DOHH2 (cell line): ENCODE results near the gene WWC1.

ENCODE experiments used
- H3F3A ChIP-seq: fragments of 200-600 bp; sonication (generic), shearing (Covaris generic); 2 replicates; pipeline ENCODE4 v1.6.0; 2016; ENCODE audit warnings: antibody characterized with exemption, mild to moderate bottlenecking; ENCODE audit not compliant: control insufficient read depth, insufficient read depth
- H3K27ac ChIP-seq: fragments of 200-600 bp; sonication (generic); 2 replicates; pipeline ENCODE4 v1.5.1; 2014; ENCODE audit warnings: low read depth, mild to moderate bottlenecking, low read length, moderate library complexity
- H3K27me3 ChIP-seq: fragments of 200-600 bp; sonication (generic); 2 replicates; pipeline ENCODE4 v1.6.1; 2014; ENCODE audit warnings: mild to moderate bottlenecking, low read length, mixed read lengths; ENCODE audit not compliant: control insufficient read depth
- H3K36me3 ChIP-seq: fragments of 200-600 bp; sonication (generic); 2 replicates; pipeline ENCODE4 v1.6.1; 2014; ENCODE audit warnings: mild to moderate bottlenecking, low read length, moderate library complexity, mixed read lengths; ENCODE audit not compliant: control insufficient read depth
- H3K4me1 ChIP-seq: fragments of 200-600 bp; sonication (generic); 2 replicates; pipeline ENCODE4 v1.6.1; 2014; ENCODE audit warnings: mild to moderate bottlenecking, low read length, mixed read lengths; ENCODE audit not compliant: control insufficient read depth
- H3K4me2 ChIP-seq: fragments of 200-600 bp; sonication (generic); 2 replicates; pipeline ENCODE4 v1.6.0; 2014; ENCODE audit warnings: mild to moderate bottlenecking, low read length, moderate library complexity
- H3K4me3 ChIP-seq: fragments of 200-600 bp; sonication (generic); 2 replicates; pipeline ENCODE4 v1.5.1; 2014; ENCODE audit warnings: mild to moderate bottlenecking, low read length, mixed read lengths
- H3K79me2 ChIP-seq: fragments of 200-600 bp; sonication (generic); 2 replicates; pipeline ENCODE4 v1.6.1; 2014; ENCODE audit warnings: mild to moderate bottlenecking, low read length, mixed read lengths; ENCODE audit not compliant: control insufficient read depth
- H3K9me2 ChIP-seq: fragments of 200-600 bp; sonication (generic); replicated peaks from 2 replicates; pipeline ENCODE4 v1.6.1; 2014; ENCODE audit warnings: mild to moderate bottlenecking, low read length, mixed read lengths; ENCODE audit not compliant: control insufficient read depth
- H3K9me3 ChIP-seq: fragments of 200-600 bp; sonication (generic); 2 replicates; pipeline ENCODE4 v1.6.1; 2014; ENCODE audit warnings: antibody characterized with exemption, low read length, mixed read lengths; ENCODE audit not compliant: control insufficient read depth, insufficient read depth
- H4K20me1 ChIP-seq: fragments of 200-600 bp; sonication (generic); 2 replicates; pipeline ENCODE4 v1.6.0; 2014; ENCODE audit warnings: low read depth, mild to moderate bottlenecking, antibody characterized with exemption, low read length, moderate library complexity; ENCODE audit not compliant: control insufficient read depth, insufficient read depth
- CTCF ChIP-seq: fragments of 200-600 bp; sonication (generic); IDR thresholded peaks from one replicate; pipeline ENCODE4 v1.5.1; 2014; ENCODE audit warnings: antibody characterized with exemption, mild to moderate bottlenecking, low read depth, low read length; ENCODE audit not compliant: poor library complexity, severe bottlenecking
- EZH2phosphoT487 ChIP-seq: fragments of 200-600 bp; sonication (generic); IDR thresholded peaks from 2 replicates; pipeline ENCODE4 v1.6.1; 2017; ENCODE audit warnings: borderline replicate concordance, mild to moderate bottlenecking, antibody characterized with exemption, low read length, moderate library complexity, mixed read lengths

The WWC1 gene

GRCh38 chr5:168489059-168489458, 197.6 kb downstream of the WWC1 start:
- no peak overlapping the region for H3K4me2 ChIP-seq

GRCh38 chr5:168494057-168494555, 202.7 kb downstream of the WWC1 start:
- Histone ChIP-seq H3K9me2 (no peaks in the 10 kb centered on the region), H3K4me1 (no peaks in the 10 kb centered on the region), H3K27ac (no peak overlapping the region), H3K27me3 (no peaks in the 10 kb centered on the region), H3K4me2 (no peak overlapping the region), H3F3A (no peaks in the 10 kb centered on the region), H3K79me2 (peaks cover 4% of the 10 kb centered on the region), H4K20me1 (no peaks in the 10 kb centered on the region), H3K36me3 (peaks cover 82% of the 10 kb centered on the region), H3K4me3 (no peak overlapping the region), H3K9me3 (no peaks in the 10 kb centered on the region)
- TF ChIP-seq CTCF: no peak
- no peak for TF ChIP-seq EZH2phosphoT487

More at GRCh38 chr5:168489059-168489458, 197.6 kb downstream of the WWC1 start:
- Histone ChIP-seq H3K27me3 (no peaks in the 10 kb centered on the region), H3K36me3 (peaks cover 69% of the 10 kb centered on the region), H4K20me1 (no peaks in the 10 kb centered on the region), H3F3A (no peaks in the 10 kb centered on the region), H3K27ac (no peak overlapping the region), H3K9me2 (no peaks in the 10 kb centered on the region), H3K4me3 (no peak overlapping the region), H3K9me3 (no peaks in the 10 kb centered on the region), H3K79me2 (peaks cover 28% of the 10 kb centered on the region), H3K4me1 (peaks cover 14% of the 10 kb centered on the region)
- TF ChIP-seq EZH2phosphoT487 (no peak), CTCF (no peak)

- no peaks in the 10 kb centered on the region for H4K20me1 ChIP-seq
- TF ChIP-seq EZH2phosphoT487: no peak
- TF ChIP-seq CTCF: no peak
- no peaks in the 10 kb centered on the region for H3K9me2 ChIP-seq
- no peaks in the 10 kb centered on the region for H3K9me3 ChIP-seq
- H3K36me3 ChIP-seq: peaks cover 60% of the 10 kb centered on the region
- no peaks in the 10 kb centered on the region for H3K4me1 ChIP-seq
- no peaks in the 10 kb centered on the region for H3K79me2 ChIP-seq
- no peak overlapping the region for H3K4me3 ChIP-seq
- H3K4me2 ChIP-seq: no peak overlapping the region
- H3K27ac ChIP-seq: no peak overlapping the region
- no peaks in the 10 kb centered on the region for H3K27me3 ChIP-seq
- no peaks in the 10 kb centered on the region for H3F3A ChIP-seq
These were observed 211.3 kb downstream of the WWC1 start for GRCh38 chr5:168502563-168503237.
